HepG2 (cell line): ENCODE data around the gene ATOSB. TPM values are rescaled to one million over a fixed set of nuclear protein-coding genes. Genes with fewer than 3 reads are reported as not detected.

ENCODE experiments used
- BCL6 ChIP-seq: IDR thresholded peaks from 2 replicates; pipeline ENCODE4 v1.6.1; 2016; ENCODE audit warnings: missing genetic modification reagents, missing compliant biosample characterization
- LCORL ChIP-seq, 2 experiments: fragments of 450-650 bp in 1 of 2; sonication (generic) in 1 of 2; formaldehyde crosslinking in 1 of 2; IDR thresholded peaks; 2 replicates each; pipeline versions ENCODE4 v1.5.0 to v1.6.1; 2017 to 2020; ENCODE audit warnings: antibody characterized with exemption in 1 of 2, missing genetic modification reagents in 1 of 2
- MEF2D ChIP-seq: sonication (generic); formaldehyde crosslinking; IDR thresholded peaks from 2 replicates; pipeline ENCODE4 v1.5.1; 2020; ENCODE audit warnings: mild to moderate bottlenecking, missing genetic modification reagents
- NFE2L2 ChIP-seq: fragments of 150-350 bp; IDR thresholded peaks from 2 replicates; pipeline ENCODE4 v1.6.1; 2014; ENCODE audit warnings: low read length
- SYNCRIP ChIP-seq: fragments of 200-400 bp; formaldehyde crosslinking; IDR thresholded peaks from 2 replicates; pipeline ENCODE4 v1.6.1; 2018; ENCODE audit warnings: mild to moderate bottlenecking, low read depth, low read length; ENCODE audit not compliant: insufficient read depth
- TAF1 ChIP-seq: sonication (generic); formaldehyde crosslinking; IDR thresholded peaks from 2 replicates; pipeline ENCODE4 v1.4.0; 2020; ENCODE audit warnings: missing genetic modification reagents
- ZBTB3 ChIP-seq: sonication (generic); formaldehyde crosslinking; IDR thresholded peaks from 2 replicates; pipeline ENCODE4 v1.4.0; 2020; ENCODE audit warnings: low read depth, mild to moderate bottlenecking, moderate library complexity, missing genetic modification reagents, borderline replicate concordance
- ZFP82 ChIP-seq: sonication (generic); formaldehyde crosslinking; IDR thresholded peaks from 2 replicates; pipeline ENCODE4 v1.5.1; 2020; ENCODE audit warnings: mild to moderate bottlenecking, missing genetic modification reagents, borderline replicate concordance
- ZNF225 ChIP-seq: sonication (generic); formaldehyde crosslinking; IDR thresholded peaks from 2 replicates; pipeline ENCODE4 v1.4.0; 2020; ENCODE audit warnings: mild to moderate bottlenecking, missing genetic modification reagents
- ZNF331 ChIP-seq: sonication (generic); formaldehyde crosslinking; IDR thresholded peaks from 2 replicates; pipeline ENCODE4 v1.4.0; 2020; ENCODE audit warnings: missing genetic modification reagents
- ZNF589 ChIP-seq: sonication (generic); formaldehyde crosslinking; conservative IDR thresholded peaks from 2 replicates; pipeline ENCODE4 v1.8.0; 2022; ENCODE audit warnings: mild to moderate bottlenecking, moderate library complexity, missing genetic modification reagents
- ZNF782 ChIP-seq: sonication (generic); formaldehyde crosslinking; IDR thresholded peaks from 2 replicates; pipeline ENCODE4 v1.4.0; 2020; ENCODE audit warnings: missing genetic modification reagents, mild to moderate bottlenecking, borderline replicate concordance
- ZSCAN20 ChIP-seq: sonication (generic); formaldehyde crosslinking; IDR thresholded peaks from 2 replicates; pipeline ENCODE4 v1.4.0; 2020; ENCODE audit warnings: missing genetic modification reagents, mild to moderate bottlenecking, borderline replicate concordance
- polyA plus RNA-seq, 8 experiments: library from polyadenylated mRNA; depleted of rRNA in 3 of 8; stranded (reverse) in 7 of 8; unstranded in 1 of 8; fragments of >200 nt; fragmentation: Illumina TruSeq in 4 of 8; extraction: Trizol in 4 of 8; gene quantifications; 2 replicates each; pipeline versions ENCODE4 v1.2.1 to v1.2.3, GENCODE V29; 2011 to 2016; ENCODE audit warnings: low read depth in 4 of 8, missing spikeins in 1 of 8, mixed read lengths in 1 of 8; ENCODE audit not compliant: insufficient read depth in 1 of 8
- total RNA-seq, 5 experiments: library from RNA; depleted of rRNA; stranded (reverse); fragments of >200 nt; fragmentation: Illumina TruSeq; extraction: Trizol; gene quantifications; 2 replicates each; pipeline ENCODE4 v1.2.3, GENCODE V29; 2016; ENCODE audit warnings: low read depth in 1 of 5
- TF ChIP-seq, protein P1 (sequence below): sonication (generic); formaldehyde crosslinking; conservative IDR thresholded peaks from 2 replicates; pipeline ENCODE4 v1.4.0; 2020; ENCODE audit warnings: missing genetic modification reagents
- TF ChIP-seq, protein P2 (sequence below): sonication (generic); formaldehyde crosslinking; IDR thresholded peaks from 2 replicates; pipeline ENCODE4 v1.4.0; 2020; ENCODE audit warnings: missing genetic modification reagents
- TF ChIP-seq, protein P3 (sequence below): IDR thresholded peaks from 2 replicates; pipeline ENCODE4 v1.6.1; 2016; ENCODE audit warnings: mild to moderate bottlenecking, missing biosample characterization, missing genetic modification reagents
- TF ChIP-seq, protein P4 (sequence below): sonication (generic); formaldehyde crosslinking; IDR thresholded peaks from 2 replicates; pipeline ENCODE4 v1.5.0; 2020; ENCODE audit warnings: mild to moderate bottlenecking, missing genetic modification reagents, borderline replicate concordance
- TF ChIP-seq, protein P5 (sequence below): sonication (generic); formaldehyde crosslinking; IDR thresholded peaks from 2 replicates; pipeline ENCODE4 v1.5.1; 2020; ENCODE audit warnings: missing genetic modification reagents, mild to moderate bottlenecking, borderline replicate concordance

The ATOSB gene
- total and polyA plus RNA-seq, 2 of the 13 experiments (the other 11 are each of a cell fraction or from before 2014, with no cell fraction given): 1.9 to 6.4 TPM

DNA sequence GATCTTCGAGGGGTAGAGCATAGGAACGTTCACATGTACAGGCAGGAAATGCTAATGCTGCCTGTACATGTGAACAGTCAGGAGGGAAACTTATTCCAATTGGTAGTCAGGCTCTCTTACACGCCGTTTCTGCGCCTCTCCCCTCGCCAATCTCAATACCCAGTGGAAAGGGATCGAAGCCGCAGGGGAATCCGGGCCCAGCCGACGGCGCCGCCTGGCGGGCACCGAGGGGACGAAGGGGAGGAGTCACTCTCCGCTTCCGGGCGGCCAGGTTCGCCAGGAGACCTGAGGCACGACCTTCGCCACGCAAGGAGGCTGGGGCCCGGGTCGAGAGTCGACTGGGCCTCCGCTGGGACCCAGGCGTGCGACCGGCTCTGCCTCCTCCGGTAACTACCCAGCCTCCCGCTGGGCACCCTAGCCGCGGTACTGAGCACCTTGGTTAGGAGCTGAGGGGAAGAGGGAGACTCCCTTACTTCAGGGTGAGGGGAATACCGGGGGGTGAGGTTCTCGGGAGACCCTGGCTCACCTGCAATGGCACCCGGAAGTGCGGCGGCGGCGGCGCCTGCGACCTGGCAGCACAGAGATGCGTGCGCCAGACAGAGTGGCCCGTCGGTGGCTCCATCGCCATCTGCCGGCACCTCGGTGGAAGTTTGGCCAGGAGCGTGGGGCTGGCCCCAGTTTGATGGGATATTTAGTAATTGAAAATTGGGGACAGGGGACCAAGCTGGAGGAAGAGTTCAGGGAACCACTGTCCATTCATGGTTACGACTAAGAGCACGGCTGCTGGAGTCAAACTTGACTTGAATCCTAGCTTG lies 19.4 kb downstream of the ATOSB start, which contains the start of gene PIGO (continued):
- TF ChIP-seq, protein P1, sequence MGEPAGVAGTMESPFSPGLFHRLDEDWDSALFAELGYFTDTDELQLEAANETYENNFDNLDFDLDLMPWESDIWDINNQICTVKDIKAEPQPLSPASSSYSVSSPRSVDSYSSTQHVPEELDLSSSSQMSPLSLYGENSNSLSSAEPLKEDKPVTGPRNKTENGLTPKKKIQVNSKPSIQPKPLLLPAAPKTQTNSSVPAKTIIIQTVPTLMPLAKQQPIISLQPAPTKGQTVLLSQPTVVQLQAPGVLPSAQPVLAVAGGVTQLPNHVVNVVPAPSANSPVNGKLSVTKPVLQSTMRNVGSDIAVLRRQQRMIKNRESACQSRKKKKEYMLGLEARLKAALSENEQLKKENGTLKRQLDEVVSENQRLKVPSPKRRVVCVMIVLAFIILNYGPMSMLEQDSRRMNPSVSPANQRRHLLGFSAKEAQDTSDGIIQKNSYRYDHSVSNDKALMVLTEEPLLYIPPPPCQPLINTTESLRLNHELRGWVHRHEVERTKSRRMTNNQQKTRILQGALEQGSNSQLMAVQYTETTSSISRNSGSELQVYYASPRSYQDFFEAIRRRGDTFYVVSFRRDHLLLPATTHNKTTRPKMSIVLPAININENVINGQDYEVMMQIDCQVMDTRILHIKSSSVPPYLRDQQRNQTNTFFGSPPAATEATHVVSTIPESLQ (CRISPR knock-in tag): no peak
- TF ChIP-seq ZFP82 (CRISPR knock-in tag) (peak; percentile 95), NFE2L2 (no peak), ZBTB3 (peak; percentile 91), ZNF589 (CRISPR knock-in tag) (no peak; the same call in 1 of the 2 replicates), TAF1 (CRISPR knock-in tag) (peak; percentile 95), LCORL (IDR thresholded peaks at IDR 0.05) (no peak; the same call in 1 of the 2 replicates), LCORL (CRISPR knock-in tag; IDR thresholded peaks at IDR 0.05) (peak; percentile 81), ZSCAN20 (peak; percentile 71), ZNF225 (peak; percentile 44; the same call in 1 of the 2 replicates), MEF2D (no peak), ZNF331 (CRISPR knock-in tag) (peak; percentile 47; the same call in 1 of the 2 replicates), BCL6 (CRISPR knock-in tag) (peak; percentile 14), SYNCRIP (no peak), ZNF782 (CRISPR knock-in tag) (peak; percentile 97)
- TF ChIP-seq, protein P2, sequence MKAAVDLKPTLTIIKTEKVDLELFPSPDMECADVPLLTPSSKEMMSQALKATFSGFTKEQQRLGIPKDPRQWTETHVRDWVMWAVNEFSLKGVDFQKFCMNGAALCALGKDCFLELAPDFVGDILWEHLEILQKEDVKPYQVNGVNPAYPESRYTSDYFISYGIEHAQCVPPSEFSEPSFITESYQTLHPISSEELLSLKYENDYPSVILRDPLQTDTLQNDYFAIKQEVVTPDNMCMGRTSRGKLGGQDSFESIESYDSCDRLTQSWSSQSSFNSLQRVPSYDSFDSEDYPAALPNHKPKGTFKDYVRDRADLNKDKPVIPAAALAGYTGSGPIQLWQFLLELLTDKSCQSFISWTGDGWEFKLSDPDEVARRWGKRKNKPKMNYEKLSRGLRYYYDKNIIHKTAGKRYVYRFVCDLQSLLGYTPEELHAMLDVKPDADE (CRISPR knock-in tag): no peak
- TF ChIP-seq, protein P3, sequence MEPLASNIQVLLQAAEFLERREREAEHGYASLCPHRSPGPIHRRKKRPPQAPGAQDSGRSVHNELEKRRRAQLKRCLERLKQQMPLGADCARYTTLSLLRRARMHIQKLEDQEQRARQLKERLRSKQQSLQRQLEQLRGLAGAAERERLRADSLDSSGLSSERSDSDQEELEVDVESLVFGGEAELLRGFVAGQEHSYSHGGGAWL (CRISPR knock-in tag): peak; percentile 91
- TF ChIP-seq, protein P4, sequence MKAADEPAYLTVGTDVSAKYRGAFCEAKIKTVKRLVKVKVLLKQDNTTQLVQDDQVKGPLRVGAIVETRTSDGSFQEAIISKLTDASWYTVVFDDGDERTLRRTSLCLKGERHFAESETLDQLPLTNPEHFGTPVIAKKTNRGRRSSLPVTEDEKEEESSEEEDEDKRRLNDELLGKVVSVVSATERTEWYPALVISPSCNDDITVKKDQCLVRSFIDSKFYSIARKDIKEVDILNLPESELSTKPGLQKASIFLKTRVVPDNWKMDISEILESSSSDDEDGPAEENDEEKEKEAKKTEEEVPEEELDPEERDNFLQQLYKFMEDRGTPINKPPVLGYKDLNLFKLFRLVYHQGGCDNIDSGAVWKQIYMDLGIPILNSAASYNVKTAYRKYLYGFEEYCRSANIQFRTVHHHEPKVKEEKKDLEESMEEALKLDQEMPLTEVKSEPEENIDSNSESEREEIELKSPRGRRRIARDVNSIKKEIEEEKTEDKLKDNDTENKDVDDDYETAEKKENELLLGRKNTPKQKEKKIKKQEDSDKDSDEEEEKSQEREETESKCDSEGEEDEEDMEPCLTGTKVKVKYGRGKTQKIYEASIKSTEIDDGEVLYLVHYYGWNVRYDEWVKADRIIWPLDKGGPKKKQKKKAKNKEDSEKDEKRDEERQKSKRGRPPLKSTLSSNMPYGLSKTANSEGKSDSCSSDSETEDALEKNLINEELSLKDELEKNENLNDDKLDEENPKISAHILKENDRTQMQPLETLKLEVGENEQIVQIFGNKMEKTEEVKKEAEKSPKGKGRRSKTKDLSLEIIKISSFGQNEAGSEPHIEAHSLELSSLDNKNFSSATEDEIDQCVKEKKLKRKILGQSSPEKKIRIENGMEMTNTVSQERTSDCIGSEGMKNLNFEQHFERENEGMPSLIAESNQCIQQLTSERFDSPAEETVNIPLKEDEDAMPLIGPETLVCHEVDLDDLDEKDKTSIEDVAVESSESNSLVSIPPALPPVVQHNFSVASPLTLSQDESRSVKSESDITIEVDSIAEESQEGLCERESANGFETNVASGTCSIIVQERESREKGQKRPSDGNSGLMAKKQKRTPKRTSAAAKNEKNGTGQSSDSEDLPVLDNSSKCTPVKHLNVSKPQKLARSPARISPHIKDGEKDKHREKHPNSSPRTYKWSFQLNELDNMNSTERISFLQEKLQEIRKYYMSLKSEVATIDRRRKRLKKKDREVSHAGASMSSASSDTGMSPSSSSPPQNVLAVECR (CRISPR knock-in tag): peak; percentile 97
- TF ChIP-seq, protein P5, sequence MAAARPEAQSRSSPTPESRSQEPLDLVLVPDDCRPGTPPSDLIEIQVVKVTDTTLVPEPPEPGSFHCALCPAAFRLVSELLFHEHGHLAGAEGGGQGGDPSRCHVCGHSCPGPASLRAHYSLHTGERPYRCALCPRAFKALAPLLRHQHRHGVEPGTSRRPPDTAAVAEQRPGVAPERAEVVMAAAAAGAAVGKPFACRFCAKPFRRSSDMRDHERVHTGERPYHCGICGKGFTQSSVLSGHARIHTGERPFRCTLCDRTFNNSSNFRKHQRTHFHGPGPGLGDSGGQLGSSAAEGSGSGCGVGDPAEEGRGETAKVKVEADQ (CRISPR knock-in tag): peak; percentile 77; the same call in 1 of the 2 replicates
